Activated CD4-positive, alpha-beta T cell treated with anti-CD3 and anti-CD28 coated beads for 48 hours (primary cell): ENCODE measurements around the gene GASK1A.

Experiments
- DNase-seq: peaks from one replicate; pipeline ENCODE4 v3.0.0-alpha.2; 2020

Gene GASK1A

GRCh38 chr3:43072361-43072760, 93.2 kb downstream of the GASK1A start:
- DNase-seq, result no peak

- DNase-seq, result no peak
These were observed 94.2 kb downstream of the GASK1A start for GRCh38 chr3:43073116-43073835.

- no peak for DNase-seq
These were observed 94.7 kb downstream of the GASK1A start for GRCh38 chr3:43073836-43074220.

DNA sequence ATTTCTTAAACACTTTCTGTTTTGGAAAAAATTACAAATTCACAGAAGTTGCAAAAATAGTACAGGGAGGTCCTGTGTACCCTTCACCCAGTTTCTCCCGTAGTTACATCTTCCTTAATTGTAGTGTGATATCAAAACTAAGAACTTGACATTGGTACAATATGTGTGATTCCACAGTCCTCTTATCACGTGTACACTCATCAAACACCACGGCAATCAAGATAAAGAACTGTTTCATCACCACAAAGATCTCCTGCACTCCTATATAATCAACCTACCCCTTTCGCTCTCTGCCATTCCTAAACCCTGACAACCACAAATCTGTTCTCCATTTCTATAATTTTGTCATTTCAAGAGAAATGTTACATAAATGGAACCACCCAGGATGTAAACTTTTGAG, 95.4 kb downstream of the GASK1A start:
- DNase-seq, result no peak

DNA sequence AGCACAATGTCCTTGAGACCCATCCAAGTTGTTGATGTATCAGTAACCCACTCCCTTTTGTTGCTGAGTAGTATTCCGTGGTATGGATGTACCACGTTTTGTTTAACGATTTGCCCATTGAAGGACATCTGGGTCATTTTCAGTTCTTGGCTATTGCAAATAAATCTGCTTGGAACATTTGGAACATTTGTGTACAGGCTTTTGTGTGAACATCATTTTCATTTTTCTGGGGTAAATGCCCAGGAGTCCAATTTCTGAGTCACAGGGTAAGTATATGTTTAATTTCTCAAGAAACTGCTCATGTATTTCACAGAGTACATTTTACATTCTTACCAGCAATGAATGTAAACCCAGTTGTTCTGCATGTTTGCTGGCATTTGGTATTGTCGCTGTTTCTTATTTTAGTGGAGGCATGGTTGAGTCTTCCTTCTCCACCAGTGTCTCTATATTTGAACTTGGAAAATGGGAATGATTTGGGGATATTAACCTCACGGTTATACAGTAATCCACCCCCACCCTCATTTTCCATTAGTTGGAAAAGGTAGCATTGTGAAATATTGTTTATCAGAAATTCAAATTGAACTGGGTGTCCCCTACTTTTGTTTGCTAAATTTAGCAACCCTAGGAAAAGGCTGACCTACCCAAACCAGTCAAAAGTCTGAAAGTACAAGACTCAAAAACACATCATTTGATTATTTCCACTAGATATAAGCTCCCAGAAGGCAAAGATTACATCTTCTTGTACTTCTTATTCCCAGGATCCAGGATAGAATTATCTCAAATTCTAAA, 96.0 kb downstream of the GASK1A start:
- DNase-seq, result no peak

DNA sequence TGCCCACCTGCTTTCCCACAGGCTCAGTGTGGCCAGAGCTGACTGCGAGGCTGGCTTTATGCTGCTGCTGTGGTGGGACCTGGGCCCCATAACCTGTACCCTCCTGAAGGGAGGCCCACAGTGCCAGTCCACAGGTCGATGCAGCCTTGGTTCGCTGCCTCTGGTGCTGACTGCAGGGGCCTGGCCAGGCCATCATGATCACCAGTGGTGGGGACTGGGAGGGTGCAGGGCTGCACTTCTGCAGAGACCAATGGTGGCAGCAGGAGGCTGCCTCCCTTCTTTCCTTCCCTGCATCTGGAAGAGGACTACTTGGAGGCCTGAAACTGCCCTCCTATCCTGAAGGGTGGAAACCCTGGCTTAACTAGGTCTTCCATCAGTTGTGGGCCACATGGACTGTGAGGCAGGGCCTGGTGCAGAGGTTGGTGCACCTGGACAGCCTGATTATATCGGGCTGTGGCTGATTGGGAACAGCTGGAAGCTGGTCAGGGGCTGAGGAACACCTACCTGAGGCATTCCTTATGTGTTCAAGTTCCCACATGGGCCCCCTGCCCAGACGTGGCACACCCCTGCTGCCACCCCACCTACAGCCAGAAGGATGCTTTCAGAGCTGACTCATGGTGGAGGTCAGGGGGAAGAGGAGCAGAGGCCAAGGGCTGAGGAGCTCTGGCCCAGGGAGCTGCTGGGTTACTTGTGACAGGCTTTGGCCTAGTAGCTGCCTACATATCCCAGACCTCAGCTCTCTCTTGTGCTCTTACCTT, 97.0 kb downstream of the GASK1A start:
- no peak for DNase-seq

- no peak for DNase-seq
These were observed 97.7 kb downstream of the GASK1A start for GRCh38 chr3:43076857-43077256.

DNA sequence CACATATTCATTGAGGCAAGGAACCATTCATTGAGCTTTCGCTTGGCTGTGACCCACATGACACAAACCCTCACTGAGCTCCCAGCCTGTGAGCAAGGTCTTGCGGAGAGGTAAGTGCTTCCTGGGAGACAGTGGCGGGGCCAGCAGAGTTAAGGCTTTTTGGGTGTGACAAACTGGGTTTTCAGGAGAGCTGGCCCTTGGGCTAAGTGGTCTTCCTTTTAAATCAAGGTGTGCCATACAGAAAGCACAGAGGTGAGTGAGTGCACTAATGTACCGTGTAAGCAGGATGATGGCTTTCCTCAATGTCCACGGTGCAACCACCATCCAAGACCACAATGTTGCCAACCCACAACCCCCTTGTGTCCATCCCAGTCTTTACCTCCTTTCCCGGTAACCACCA, 98.2 kb downstream of the GASK1A start:
- DNase-seq, result no peak

DNA sequence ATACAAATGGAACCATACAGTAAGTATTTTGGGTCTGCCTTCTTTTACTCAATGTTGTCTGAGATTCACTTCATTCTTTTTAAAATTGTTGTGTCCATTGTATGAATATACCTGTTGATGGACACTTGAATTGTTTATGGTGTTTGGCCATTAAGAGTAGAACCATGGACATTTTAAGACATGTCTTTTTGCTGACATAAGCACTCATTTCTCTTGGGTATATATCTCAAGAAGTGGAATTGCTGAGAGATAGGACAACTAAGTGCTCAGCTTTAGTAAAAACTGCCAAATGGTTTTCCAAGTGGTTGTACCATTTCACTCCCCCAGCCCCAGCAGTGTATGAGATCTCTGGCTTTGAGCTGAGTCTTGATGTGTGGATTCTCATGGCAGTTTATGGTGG, 98.6 kb downstream of the GASK1A start:
- DNase-seq, result no peak

- DNase-seq, result no peak
These were observed 100.6 kb downstream of the GASK1A start for GRCh38 chr3:43079536-43080332.

DNA sequence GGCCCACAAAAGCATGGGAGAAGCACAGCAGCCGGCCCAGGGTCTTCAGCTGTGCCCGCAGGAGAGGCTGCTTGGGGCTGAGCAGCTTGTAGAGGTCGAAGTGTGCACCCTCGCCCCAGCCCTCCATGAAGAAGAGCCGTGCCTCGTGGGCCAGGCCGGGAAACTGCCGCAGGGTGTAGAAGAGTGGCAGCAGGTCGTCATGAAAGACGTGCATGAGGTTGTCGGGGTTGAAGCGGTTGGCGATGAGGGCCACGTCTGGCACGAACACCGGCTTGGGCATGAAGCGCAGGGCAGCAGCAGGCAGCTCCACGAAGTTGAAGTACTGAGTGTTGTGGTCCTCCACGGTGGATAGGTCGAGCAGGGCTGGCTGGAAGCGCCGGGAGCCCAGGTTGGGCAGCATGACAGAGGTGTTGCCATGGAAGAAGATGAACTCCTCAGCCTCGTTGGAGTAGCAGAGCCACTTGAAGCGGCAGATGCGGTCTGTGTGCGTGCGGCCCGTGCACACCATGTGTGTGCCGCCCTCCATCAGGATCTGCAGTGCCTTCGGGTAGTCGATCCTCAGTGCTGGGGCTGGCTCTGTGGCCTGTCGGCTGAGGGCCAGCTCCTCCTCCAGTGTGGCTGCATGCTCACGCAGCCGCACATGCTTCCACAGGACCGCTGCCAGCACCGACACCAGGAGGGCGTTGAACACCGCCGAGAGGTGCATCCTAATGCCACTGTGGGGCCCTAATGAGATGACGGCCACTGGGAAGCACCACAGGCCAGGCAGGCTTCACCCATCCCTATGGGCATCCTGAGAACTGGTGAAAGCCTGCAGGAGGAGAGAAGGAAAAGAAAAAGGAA, 101.8 kb downstream of the GASK1A start:
- no peak for DNase-seq

GRCh38 chr3:43081796-43082195, 102.7 kb downstream of the GASK1A start:
- DNase-seq, result no peak

- DNase-seq, result no peak
These were observed 103.3 kb downstream of the GASK1A start for GRCh38 chr3:43082457-43082856.

DNA sequence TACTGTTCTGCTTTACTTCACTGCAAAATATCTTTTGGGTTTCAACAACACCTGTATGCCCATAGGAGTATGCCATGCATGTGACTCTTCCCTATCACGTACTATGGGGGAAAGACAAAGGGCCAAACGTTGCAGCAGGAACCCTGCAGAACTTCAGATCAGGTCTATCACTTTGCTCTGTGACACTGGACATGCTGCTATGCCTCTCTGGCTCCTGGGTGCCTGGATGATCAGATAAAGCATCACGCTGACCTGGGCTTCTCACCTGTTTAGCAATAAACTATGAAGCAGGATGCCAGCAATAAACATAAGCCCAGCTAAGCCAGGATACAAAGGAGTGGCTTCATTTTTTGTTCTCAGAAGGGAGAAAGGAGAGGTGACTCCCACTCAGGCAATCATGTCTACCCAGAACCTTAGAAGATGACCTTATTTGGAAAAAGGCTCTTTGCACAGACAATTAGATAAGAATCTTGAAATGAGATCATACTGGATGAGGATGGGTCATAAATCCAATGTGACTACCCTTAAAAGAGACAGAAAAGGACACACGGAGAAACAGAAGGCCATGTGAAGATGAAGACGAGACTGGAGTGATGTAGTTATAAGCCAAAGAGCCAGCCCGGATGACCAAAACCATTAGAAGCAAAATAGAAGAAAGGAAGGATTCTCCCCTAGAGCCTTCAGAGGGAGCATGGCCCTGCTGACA, 107.5 kb downstream of the GASK1A start:
- DNase-seq, result no peak

DNA sequence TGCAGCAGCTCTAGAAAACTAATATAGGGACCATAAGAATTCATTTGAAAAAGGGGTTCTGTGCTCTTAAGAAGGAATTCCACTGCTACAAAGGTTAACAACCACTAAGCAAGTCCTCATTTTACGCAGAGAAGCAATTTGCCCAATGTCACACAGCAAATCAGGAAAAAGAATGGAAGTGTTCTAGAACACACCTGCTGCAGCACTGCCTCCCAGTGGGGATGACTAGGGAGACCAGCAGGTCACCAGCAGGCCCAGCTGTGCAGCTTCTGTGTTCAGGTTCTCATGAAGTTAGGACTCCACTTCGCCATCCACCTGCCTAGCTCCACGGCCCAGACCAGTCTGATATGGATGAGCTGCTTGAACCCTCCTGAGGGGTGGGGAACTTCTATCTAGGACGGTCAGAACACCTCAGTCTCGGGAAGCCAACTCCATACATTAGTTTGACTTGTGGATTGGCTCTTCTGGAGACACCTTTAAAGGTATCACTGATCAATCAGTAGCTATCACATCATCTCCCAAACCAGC, 108.2 kb downstream of the GASK1A start:
- no peak for DNase-seq

GRCh38 chr3:43089081-43089480, 110.0 kb downstream of the GASK1A start:
- no peak for DNase-seq

- DNase-seq, result no peak
These were observed 111.1 kb downstream of the GASK1A start for GRCh38 chr3:43090238-43090637.

DNA sequence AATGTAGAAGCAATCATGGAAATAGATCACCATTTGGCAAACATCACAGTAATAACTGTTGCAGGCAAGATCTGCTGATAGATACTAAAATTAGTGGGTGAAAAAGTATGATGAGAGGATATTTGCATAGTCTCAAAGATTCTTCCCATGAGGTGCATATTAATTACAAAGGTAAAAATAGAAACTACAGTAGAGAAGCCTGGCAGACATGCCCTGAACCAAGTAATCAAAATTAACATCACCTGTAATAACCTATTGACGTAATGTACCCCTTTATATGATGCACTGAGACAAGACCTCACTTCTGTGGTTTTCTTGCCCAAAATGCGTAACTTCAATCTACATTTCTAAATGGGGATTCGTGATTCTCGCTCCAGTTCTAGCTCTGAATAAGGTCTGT, 112.4 kb downstream of the GASK1A start:
- no peak for DNase-seq

- DNase-seq, result no peak
These were observed 113.9 kb downstream of the GASK1A start for GRCh38 chr3:43093006-43093405.

DNA sequence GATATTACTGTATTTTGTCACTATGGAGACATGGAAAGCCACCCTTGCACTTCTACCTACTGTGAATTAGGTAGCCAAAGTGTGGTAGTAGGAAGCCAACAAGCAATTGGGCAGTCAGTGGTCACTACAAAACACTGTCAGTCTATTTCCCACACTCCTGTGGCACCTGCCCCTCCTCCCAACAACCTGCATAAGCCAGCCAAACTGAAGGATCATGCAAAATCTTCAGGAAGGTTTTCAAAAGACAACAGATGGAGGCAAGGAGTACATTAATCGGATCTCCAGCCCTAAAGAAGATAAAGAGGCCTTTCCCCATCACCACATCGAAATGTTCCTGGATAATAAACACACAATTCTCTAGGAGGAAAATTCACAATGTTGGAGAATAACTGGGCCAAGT, 114.9 kb downstream of the GASK1A start:
- DNase-seq, result no peak

GRCh38 chr3:43094381-43094780, 115.3 kb downstream of the GASK1A start:
- no peak for DNase-seq
